VCaP (cell line): ENCODE measurements around the gene PCCA.

ENCODE experiments used
- H3K27ac ChIP-seq: fragments of 450-650 bp; 2 replicates; pipeline ENCODE4 v1.5.1; 2017
- TF ChIP-seq, protein P1 (sequence below): fragments of 450-650 bp; conservative IDR thresholded peaks from 2 replicates; pipeline ENCODE4 v1.5.1; 2017; ENCODE audit warnings: mild to moderate bottlenecking, moderate library complexity

The PCCA gene

DNA sequence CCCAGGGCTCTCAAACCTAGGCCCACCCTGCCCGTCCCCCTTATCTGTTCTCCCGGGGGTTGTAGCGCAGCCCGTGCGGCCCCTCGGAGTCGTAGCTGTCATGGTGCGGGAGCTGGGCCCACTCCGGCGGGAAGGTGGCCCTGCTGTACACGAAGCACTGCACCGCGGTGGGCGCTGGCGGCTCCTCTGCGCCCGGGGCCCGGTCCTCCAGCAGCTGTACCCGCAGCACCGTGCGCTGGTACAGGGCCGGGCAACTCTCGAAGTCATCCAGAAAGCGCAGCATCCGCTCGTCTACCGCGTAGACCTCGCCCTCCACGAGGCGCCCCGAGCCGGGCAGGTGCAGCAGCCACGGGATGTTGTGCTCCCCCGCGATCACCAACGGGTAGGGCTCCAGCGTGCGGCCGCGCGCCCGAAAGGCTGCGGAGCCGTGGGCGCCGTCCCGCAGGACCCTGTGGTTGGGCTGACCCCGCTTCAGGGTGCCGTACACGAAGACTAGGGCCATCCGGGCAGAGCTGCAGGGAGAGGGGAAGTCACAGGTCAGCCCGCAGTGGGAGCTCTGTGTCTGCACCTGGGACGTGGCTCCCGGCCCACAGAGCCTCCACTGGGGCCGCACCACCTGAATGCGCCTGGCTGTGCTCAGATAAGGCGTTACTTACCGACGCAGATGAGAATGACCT, 443.3 kb downstream of the PCCA start:
- TF ChIP-seq, protein P1, sequence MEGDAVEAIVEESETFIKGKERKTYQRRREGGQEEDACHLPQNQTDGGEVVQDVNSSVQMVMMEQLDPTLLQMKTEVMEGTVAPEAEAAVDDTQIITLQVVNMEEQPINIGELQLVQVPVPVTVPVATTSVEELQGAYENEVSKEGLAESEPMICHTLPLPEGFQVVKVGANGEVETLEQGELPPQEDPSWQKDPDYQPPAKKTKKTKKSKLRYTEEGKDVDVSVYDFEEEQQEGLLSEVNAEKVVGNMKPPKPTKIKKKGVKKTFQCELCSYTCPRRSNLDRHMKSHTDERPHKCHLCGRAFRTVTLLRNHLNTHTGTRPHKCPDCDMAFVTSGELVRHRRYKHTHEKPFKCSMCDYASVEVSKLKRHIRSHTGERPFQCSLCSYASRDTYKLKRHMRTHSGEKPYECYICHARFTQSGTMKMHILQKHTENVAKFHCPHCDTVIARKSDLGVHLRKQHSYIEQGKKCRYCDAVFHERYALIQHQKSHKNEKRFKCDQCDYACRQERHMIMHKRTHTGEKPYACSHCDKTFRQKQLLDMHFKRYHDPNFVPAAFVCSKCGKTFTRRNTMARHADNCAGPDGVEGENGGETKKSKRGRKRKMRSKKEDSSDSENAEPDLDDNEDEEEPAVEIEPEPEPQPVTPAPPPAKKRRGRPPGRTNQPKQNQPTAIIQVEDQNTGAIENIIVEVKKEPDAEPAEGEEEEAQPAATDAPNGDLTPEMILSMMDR = no peak
- H3K27ac ChIP-seq = no peak overlapping the region

DNA sequence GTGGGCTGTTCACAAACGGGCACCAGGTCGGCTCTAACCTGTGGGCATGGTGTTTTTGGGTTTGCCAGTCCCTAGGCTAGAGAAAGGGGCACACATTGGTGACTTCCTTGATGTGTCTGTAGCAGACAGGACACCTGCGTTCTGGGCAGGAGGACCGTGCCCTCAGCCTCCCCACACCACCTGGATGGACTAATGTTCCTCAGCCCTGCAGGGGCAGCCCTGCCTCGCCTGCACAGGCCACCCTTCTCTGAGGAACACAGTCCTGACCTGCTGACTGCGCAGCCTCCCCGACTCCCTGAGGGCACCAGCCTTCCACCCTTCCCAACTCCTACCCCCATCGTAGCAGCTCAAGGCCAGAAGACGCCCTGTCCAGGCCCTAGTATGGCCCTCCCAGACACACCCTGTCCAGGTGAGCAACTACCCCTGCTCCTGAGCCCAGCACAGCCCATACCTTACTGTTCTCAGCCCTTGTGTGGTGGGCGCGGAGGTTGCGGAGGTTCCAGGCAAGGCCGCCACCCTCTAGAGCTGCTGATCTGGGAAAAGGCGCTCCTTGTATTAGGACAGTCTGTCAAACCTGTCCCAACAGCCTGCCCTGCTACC, 444.0 kb downstream of the PCCA start:
- H3K27ac ChIP-seq = peak overlapping the region; percentile 34; the same call in 1 of the 2 replicates
- TF ChIP-seq, protein P1 = no peak

DNA sequence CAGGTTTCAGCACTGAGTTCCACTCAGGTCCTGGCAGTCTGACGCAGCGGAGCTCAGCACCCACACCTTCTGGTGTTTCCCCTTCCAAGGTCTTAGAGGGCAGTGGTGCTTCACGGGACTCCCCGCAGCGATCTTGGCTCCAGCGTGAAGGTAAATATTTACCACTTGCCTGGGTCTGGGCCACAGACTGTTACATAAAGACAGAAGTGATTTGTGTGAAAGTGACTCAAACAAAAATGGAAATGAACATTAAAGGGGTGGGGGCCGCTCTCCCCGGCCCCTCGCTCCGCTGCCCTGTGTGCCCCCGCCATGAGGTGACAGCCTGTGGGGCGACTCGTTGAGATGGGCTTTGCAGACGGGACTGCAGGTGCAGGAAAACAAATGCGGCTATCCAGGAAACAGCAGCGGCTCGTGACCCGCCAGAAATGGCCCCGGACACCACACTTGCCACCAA, 444.7 kb downstream of the PCCA start:
- H3K27ac ChIP-seq = peak overlapping the region; percentile 34; the same call in 1 of the 2 replicates
- TF ChIP-seq, protein P1 = 0 out of 2 replicates have a peak, but pooled peaks have one; percentile 9

DNA sequence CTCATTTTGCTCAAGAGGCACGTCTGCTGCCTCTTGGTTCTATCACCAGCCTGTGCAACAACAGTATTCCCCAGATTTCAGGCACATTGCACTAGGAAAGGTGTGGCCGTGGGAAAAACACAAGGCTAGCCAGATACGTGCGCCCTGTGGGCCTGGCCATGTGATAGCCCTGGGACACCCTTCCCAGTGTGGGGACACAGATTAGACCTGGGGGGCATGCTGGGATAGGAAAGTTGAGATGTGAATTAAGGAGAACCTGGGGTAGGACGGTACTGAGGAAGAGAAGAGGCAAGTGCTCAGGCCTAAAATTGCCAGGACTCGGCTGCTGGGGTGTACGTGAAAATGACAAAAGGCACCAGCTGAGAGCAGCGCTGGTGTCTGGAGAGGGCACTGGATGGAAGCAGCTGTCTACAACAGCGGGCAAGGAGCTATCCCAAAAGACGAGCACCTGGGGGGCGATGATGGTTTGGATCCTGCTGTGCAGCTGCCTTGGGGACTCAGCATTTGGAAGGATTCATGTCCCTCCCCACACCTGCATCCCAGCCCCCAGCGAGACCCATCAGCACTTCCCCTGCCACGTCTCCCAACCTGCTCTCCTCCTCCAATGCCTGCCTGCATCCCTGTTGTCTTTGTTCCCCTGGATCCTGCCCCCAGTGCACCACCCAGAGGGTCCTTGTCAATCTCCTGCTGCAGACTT, 445.4 kb downstream of the PCCA start:
- TF ChIP-seq, protein P1 = no peak
- H3K27ac ChIP-seq = peak overlapping the region; percentile 34; the same call in 1 of the 2 replicates

DNA sequence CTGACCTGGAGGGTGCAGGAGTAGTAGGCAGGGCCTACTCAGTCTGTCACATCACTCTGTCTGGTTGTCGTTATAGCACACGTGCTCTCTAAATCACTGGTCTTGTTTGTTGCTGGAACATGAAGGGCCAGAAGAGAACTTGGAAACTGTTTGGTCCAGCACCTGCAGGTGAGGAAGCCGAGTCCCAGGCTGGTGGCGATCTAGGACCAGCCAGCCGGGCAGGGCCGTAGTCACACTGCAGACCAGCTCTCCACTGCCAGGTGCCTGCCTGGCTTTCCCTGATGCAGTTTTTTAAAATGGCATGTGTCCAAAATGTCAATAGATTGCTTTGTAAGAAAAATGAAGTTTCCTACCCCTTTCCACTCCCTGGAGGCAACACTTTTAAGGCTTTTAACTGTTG, 446.0 kb downstream of the PCCA start:
- H3K27ac ChIP-seq = no peak overlapping the region
- TF ChIP-seq, protein P1 = no peak

DNA sequence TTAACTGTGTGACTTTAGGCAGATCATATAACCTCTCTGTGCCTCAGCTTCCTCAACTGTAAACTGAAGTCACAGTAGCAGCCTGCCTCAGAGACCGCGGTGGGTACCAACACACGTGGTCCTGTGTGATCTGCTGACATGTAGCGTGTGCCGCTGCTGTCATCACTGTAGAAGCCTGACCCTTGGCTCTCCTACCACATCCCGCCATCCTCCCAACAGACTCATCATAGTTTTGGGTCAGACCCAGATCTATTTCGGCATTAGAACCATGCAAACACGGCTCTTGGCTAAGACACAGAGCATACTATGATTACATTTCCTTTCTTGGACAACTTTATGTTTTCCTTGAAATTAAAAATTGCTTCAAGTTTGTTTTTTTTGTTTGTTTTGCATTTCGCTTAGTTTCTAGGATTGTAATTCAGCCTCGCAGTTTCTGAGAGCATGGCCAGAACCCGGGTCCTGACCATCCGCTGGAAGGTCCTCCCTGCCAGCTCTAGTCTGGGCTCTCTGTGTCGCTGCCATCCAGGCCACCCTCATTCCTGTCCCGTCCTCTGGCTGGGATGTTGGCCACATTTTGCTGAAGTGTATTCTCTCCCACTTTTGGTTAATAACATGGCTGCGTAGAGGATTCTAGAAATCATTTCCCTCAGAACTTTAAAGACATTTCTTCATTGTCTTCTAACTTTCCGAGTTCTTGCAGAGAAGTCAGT, 446.7 kb downstream of the PCCA start:
- TF ChIP-seq, protein P1 = no peak
- H3K27ac ChIP-seq = no peak overlapping the region

DNA sequence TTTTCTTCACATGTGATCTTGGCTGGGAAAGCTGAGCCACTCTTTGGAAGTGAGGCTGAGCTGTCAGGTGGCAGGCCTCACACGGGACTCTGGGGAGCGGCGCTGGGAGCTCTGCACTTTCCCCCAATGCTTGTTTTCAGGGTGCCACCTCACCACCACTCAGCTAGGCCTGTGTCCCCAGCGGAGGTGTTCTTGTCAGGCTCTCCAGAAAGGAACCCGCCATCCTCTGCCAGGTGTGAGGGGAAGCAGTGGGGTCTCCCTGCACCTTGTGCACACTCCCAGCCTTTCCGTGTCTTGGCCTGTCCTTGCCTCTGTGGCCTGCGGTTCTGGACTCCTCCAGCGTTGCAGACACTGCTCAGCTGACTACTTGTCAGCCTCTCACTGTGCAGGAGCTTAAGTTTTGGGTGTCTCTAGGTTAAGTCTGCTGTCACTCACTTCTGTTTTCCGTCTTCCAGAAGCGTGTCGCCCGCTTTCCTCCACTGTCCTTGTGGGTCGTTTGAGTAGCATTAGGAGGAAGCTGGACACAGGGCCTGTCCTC, 447.8 kb downstream of the PCCA start:
- H3K27ac ChIP-seq = no peak overlapping the region
- TF ChIP-seq, protein P1 = no peak
